MM.1S (cell line): ENCODE measurements around the gene PAMR1.

Source experiments
- EZH2phosphoT487 ChIP-seq: fragments of 300-600 bp; sonication (generic); IDR thresholded peaks from 2 replicates; pipeline ENCODE4 v1.6.1; 2018; ENCODE audit warnings: antibody characterized with exemption, low read length
- TF ChIP-seq, protein P1 (sequence below): fragments of 300-600 bp; sonication (generic); IDR thresholded peaks from 2 replicates; pipeline ENCODE4 v1.5.1; 2016; ENCODE audit warnings: antibody characterized with exemption, low read length, mixed read lengths

DNA sequence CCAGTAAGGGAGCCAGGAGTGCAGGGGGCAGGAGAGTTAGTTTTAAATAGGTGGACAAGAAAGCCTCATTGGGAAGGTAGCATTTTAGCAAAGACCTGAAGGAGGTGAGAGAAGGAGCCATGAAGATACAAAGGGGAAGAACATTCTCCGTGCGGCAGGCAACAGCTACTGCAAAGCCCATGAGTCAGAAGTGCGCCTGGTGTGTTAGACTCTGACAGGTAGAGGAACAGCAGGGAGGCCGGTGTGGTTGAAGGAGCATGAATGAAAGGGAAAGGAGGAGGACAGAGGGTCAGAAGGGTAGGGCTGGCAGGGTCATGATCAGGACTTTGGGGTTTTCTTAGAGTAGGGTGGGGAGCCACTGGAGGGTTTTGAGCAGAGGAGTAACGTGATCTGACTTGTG is 34.5 kb upstream of the PAMR1 start:
- TF ChIP-seq, protein P1, sequence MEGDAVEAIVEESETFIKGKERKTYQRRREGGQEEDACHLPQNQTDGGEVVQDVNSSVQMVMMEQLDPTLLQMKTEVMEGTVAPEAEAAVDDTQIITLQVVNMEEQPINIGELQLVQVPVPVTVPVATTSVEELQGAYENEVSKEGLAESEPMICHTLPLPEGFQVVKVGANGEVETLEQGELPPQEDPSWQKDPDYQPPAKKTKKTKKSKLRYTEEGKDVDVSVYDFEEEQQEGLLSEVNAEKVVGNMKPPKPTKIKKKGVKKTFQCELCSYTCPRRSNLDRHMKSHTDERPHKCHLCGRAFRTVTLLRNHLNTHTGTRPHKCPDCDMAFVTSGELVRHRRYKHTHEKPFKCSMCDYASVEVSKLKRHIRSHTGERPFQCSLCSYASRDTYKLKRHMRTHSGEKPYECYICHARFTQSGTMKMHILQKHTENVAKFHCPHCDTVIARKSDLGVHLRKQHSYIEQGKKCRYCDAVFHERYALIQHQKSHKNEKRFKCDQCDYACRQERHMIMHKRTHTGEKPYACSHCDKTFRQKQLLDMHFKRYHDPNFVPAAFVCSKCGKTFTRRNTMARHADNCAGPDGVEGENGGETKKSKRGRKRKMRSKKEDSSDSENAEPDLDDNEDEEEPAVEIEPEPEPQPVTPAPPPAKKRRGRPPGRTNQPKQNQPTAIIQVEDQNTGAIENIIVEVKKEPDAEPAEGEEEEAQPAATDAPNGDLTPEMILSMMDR = no peak
- no peak for TF ChIP-seq EZH2phosphoT487
